ENCODE results near the gene SLFN12.
"Not testable (repeated sequence)": the region's sequence is repeated elsewhere in the genome, so short reads cannot be mapped to it uniquely, and the experiment has no call there.

The SLFN12 gene

DNA sequence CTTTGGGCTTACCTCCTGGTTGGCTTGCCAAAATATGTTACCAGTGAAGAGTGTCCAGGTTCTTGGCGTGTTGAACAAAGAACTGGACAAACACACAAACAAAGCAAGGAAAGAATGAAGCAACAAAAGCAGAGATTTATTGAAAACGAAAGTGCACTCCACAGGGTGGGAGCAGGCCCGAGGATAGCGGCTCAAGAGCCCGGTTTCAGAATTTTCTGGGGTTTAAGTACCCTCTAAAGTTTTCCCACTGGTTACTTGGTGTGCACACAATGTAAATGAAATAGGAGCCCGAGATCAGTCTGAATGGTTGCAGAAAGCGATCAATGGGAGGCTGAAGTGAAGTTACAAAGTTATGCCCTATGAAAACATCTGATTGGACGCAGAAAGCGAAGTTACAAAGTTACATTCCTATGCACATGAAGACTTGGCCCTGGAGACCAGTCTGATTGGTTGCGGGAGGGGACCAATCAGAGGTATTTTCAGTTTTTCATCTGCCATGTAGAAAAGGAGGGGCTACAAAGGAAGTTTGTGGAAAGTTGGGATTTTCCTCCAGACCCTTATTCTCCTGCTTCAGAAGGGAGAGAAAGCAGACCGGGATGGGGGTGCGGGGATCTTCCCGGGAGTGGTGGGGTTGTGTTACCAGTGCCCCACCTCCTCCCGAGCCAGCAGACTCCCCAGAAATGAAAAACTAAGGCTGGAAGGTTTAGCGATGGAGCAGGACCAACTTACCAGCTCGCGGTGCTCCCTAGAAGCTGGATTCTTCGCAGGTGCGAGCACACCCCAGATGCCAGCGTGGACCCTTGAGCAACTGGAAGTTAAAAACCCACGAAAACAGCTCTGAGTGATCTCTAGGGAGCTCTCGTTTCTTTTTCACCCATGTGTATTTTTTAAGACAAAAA lies at the start of gene SLFN12:
Gene SLFN12 (minus strand): TSS at position 325 of the 899 bp plus-strand sequence. CDS start 9,472 bp downstream, outside the sequence.
- peak; percentile 76 for DNase-seq (ENCODE audit: insufficient read length, low spot score)
- peak; percentile 80 for FAIRE-seq

DNA sequence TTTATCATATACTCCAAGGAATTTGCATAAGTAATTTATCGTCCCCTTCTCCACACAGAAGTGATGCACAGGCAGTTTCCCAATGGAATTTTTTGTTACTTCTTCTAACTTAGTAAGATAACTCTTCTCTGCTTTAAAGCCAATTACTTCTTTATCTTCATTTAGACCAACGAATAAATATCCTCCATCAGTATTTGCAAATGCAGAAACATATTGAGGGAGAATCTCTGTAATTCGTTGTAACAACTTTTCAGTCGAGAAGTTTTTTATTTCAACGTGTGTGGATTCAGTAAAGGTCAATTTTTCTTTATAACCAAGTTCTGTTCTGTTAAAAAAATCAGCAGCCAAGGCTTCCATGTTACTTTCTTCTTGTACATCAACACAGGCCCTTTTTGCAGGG lies 47.0 kb upstream of the SLFN12 start:
- no peak for FAIRE-seq
- DNase-seq (ENCODE audit: insufficient read length, low spot score) = no peak

DNA sequence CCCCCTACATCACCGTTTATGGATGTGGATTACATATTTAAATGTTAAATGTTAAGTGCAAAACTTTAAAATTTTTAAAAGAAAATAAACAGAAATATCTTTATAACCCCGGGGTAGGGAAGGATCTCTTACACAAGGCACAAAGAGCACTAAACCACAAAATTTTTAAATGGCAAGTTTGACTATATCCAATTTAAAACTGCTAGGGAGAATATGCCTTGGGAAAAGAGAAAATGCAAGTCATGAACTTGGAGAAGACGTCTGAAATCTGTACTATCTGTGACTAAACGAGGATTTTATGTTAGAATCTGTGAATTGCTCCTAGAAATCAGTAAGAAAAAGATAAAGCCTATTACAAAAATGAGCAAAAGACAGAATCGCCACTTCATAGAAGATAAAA lies 44.9 kb upstream of the SLFN12 start:
- FAIRE-seq (no peak), DNase-seq (ENCODE audit: insufficient read length, low spot score) (no peak)

DNA sequence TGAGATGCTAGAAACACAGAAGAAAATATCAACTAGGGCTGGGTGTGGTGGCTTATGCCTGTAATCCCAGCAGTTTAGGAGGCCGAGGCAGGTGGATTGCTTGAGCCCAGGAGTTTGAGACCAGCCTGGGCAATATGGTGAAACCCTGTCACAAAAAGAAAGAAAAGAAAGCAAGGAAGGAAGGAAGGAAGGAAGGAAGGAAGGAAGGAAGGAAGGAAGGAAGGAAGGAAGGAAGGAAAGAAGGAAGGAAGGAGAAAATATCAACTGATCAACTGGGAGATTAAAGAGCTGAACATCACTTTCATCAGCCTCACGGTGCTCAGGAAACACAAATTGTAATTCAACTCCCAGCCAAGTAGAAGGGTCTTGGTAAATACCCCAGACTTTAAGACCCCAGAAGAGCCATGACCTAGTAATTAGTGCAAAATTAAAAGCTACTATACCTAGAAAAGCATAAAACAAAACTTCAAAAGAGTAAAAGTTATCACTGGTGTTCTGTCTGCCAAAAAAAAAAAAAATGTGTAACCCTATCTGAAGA lies 44.1 kb upstream of the SLFN12 start:
- no peak for DNase-seq (ENCODE audit: insufficient read length, low spot score)
- no peak for FAIRE-seq

DNA sequence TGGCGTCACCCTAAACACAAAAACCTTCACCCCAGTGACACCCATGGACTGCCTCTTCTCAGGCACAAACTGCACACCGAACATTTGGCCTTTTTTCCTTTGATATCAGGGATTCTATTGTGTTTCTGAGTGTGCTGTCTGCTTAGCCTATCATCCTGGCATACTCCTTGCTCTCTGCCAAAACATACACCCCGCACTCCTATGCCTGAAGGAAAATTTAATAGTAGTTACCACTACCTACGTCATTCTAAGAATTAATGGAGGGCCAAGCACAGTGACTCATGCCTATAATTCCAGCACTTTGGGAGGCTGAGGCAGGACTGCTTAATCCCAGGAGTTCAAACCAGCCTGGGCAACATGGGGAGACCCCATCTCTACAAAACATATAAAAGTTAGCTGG lies 36.2 kb upstream of the SLFN12 start:
- no peak for FAIRE-seq
- DNase-seq (ENCODE audit: insufficient read length, low spot score) = no peak

DNA sequence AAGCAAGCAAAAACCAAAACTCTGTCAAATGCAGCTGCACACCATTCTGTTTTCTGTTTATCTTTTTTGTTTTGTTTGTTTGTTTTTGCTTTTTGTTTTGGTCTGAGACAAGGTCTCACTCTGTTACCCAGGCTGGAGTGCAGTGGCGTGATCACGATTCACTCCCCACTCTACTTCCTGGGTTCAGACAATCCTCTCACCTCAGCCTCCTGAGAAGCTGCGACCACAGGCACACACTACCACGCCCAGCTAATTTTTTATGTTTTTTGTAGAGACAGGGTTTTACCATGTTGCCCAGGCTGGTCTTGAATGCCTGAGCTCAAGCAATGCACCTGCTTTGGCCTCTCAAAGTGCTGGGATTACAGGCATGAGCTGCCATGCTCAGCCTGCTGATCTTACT lies 35.5 kb upstream of the SLFN12 start:
- FAIRE-seq = no peak
- DNase-seq (ENCODE audit: insufficient read length, low spot score) = no peak

DNA sequence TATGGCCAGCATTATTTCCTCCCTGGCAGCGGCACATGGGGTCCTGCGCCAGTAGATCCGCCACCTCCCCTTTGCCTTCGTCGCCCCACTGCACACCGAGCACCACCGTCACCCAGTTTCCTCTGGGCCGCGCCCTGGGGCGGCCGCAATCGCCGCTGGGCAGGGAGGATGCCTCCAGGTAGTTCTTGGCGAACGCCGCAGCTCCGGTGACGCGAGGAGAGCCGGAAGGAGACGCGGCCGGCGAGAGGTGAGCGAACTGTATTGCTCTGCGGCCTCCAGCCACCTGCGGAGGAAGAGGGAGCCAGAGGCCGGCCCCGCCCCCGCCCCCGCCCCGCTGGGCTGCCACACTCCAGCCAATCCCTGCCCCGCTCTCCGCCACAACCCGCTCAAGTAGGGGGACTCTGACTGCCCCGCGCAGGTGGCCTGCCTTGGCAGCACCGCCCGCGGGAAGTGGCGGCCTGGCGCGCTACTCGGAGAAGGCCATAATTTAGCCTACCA lies 28.1 kb upstream of the SLFN12 start:
- peak; percentile 17 for DNase-seq (ENCODE audit: insufficient read length, low spot score)
- no peak for FAIRE-seq

DNA sequence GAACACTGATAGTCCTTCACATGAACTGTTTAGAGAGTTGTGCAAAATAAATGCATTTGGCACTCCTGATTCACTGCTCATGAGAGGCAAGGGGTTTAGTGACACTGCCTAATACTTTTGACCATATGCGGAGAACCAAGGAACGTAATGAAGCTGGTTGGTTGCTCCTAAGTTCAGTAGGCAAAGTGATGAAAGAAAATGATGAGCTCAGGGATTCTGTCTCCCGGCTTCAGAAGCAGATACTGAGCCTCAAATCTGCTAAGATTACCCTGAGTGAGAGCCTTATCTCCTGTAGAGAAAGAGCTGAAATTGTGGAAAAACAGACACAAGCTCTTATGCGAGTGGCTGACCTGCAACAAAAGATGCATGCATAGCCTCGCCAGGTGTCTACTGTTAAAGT lies 21.7 kb upstream of the SLFN12 start:
- DNase-seq (ENCODE audit: insufficient read length, low spot score); FAIRE-seq: not testable (repeated sequence)

DNA sequence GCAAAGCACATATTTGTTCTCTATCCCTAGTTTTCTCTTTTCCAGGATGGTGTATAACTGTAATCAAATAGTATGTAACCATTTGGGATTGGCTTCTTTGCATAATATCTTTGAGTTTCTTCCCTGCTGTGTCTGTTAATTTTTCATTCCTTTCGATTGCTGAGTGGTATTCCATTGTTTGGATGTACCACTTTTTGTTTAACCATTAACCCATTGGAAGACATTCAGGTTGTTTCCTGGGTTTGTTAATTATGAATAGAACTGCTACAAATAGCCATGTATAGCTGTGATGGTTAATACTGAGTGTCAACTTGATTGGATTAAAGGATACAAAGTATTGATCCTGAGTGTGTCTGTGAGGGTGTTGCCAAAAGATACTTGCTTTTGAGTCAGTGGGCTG lies 20.9 kb upstream of the SLFN12 start:
- DNase-seq (ENCODE audit: insufficient read length, low spot score) (no peak), FAIRE-seq (no peak)

DNA sequence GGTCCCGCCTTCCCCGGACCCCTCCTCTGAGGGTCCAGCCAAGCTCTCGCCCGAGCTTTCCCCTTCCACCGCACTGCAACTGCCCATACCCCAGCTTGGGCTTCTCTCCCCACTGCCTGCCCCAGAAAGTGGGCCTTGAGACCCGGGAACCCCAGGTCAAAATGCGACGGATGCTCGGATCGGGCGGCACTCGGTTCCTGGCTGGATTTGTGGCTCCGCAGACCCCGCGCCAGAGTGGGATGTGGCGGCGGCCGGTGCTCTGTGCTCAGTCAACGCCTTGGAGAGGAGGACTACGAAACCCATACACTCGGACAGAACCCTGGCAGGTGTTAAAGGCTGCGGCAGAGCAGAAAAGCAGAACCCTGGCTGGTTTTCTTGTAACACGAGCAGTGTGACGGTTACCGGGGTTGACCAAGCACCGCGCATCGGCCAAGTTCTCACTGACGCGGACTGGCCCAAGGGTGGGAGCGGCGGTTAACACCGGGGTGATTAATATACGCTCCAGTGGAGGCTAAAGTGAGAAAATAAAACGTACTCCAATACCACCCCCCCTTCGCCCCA lies 17.2 kb upstream of the SLFN12 start:
- FAIRE-seq = no peak
- DNase-seq (ENCODE audit: insufficient read length, low spot score) = no peak

DNA sequence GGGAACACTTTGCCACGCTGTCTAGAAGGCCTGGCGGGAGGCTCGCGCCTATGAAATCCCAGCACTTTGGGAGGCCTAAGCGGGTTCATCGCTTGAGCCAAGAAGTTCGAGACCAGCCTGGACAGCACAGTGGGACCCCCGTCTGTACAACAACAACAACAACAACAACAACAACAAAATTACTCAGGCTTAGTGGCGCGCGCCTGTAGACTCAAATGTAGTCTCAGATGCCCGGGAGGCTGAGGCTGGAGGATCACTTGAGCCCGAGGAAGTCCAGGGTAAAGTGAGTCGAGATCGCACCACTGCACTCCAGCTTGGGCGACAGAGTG lies 16.6 kb upstream of the SLFN12 start:
- FAIRE-seq (no peak), DNase-seq (ENCODE audit: insufficient read length, low spot score) (no peak)

DNA sequence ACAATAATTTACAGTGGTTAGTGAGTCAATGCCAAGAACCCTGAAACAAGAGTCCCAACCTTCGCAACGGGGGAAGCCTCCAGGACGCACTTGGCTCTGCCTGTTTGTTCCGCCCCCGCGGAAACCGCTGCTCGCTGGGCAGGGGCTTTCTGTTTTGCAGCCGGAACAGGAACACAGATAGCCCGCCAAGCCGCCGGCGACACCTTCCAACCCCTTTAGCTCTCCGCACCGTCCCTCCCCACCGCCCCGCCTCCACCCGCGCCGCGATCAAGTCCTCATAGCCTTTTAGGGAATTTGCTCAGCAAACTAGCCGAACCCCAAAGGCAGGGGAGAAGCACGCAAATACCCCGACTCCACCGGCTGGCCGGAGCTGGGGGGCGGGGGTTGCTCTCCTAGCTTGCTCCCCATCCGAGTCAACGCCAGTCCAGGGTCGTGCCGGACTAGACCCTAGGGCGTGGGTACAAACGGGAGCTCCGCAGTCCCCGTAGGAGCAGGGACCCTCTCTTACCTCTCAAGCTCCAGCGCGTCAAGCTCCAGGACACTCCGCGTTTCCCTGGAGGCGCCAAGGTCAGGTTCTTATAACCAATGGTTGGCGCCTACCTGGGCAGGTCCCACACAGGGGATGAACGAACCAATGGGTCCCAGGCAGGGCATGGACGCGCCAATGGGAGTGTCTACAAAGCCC lies 16.1 kb upstream of the SLFN12 start, which contains the start of gene SLFN13:
Gene SLFN13 (minus strand): TSS at position 553 of the 685 bp plus-strand sequence. CDS start 3,086 bp downstream, outside the sequence.
- peak; percentile 54 for FAIRE-seq

DNA sequence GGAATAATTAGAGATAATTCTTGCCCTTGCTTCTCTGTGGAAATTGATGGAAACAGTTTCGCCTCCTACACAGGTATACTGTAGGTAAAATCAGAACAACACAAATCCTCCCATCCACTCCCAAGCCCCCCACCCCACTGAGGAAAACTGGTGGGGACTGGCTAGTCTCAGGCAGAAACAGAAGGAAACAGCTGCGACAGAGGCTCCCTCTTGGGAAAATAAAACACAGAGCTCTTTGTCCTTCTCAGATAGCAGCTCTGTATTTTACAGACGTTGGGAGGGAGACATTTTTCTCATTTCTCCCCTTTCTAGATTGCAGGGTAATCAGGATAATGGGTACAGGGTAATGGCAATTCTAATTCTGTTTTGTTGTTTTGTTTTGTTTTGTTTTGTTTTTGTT lies 15.2 kb upstream of the SLFN12 start:
- DNase-seq (ENCODE audit: insufficient read length, low spot score) (no peak), FAIRE-seq (no peak)

More for the DNA sequence above, 16.1 kb upstream of the SLFN12 start, which contains the start of gene SLFN13:
- DNase-seq (ENCODE audit: insufficient read length, low spot score) = peak; percentile 64

DNA sequence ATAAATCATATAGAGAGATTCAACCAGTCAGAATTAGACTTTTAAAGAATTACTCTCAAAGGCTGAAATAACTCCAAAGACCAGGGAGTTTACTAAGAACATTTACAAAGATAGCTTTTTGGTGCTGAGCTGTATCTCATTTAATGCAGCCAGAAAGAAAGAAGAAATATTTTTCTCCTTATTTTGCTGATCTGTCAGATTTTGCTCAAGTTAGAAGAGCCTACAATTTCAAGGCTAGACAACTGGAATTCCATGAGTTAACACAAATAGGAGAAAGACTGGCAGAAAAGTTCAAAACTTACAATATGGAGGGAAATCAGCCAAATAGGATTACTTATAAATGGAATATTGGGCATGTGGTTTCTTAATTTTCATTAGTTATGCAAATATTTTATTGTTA lies 6.1 kb upstream of the SLFN12 start:
- DNase-seq (ENCODE audit: insufficient read length, low spot score) (no peak), FAIRE-seq (no peak)

DNA sequence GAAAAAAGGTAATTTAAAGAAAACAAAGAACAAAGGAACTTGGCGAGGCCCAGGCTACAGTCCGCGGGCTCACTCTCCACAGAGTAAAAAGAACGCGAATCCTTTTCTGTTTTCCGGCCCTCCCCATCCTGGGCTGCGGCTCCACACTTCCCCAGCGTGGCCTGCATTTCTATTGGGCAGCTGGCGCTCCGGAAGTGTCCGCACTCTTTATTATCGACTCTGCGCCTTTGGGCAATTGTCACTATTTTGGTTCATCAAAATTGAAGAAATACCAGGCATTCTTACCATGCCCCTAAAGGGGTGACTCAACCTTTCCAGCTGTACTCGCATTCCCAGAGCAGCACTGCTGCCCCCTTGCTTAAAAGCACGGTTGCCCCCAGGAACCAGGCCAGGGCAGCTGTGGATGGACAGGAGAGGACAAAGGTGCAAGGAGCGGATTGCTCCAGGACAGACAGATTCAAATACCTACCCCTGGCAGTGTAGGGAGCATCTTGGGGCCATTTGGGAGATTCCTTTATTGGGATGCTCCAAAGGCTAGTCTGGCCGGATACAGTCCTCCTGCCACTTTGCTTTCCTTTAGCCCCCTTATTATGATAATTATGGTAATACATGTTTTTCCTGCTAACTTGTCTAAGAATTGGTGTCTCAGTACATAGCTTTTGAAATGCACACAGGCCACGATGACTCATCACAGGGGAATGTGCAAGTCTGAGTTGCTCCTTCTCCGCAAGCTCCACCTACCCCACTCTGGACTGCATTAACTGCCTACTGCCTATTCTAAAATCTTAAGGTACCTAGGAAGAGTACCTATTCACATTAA lies 985 bp upstream of the SLFN12 start:
- peak; percentile 93 for FAIRE-seq

DNA sequence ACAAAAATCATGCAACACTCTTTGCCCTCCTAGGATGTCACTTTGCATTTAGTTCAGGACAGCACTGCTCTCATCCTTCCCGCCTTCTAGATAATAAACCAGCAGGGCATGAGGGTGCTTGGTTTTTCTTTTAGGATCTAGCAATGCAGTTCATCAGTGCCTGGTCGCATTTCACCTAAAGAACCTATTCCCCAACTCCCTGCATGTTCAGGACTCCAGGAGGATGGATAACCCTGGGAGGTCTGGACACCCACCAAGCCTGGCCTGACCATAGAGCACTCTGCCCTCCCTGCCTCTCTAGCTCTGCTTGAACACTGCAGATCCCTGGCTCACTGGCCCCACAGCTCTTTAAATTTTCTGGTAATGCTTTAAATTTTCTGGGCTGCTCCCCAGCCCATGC lies 2.6 kb downstream of the SLFN12 start:
- DNase-seq (ENCODE audit: insufficient read length, low spot score) (no peak), FAIRE-seq (no peak)

More for the DNA sequence above, 985 bp upstream of the SLFN12 start:
- DNase-seq (ENCODE audit: insufficient read length, low spot score) = peak; percentile 95

DNA sequence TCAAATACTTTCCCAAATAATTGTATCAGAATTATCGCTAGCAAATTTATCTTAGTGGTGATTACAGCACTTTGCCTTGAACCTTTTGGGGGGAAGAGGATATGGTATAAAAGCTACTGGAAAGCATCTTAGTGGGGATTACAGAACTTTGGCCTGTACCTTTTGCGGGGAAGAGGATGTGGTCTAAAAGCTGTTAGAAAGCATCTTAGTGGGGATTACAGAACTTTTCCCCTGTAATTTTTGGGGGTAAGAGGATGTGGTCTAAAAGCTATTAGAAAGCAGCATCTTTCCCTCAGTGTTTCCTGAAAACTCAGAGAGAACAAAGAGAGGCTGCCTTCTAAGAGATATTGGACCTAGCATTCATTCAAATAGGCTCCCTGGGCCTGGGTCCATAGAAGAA lies 4.1 kb downstream of the SLFN12 start:
- no peak for DNase-seq (ENCODE audit: insufficient read length, low spot score)
- no peak for FAIRE-seq

DNA sequence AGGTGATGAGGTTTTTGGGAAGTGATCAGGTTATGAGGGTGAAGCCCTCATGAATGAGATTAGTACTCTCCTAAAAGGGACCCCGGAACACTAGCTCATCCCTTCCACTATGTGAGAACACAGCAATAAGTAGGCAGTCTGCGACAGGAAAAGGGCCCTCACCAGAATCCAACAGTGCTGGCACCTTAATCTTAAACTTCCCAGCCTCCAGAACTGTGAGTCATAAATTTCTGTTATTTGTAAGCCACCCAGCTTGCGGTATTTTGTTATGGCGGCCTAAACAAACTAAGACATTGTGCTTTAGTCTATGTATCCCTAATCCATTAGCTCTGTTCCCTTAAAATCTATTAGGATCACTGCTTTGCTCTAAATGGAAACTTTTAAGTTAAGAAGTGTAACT lies 8.5 kb downstream of the SLFN12 start:
- FAIRE-seq (no peak), DNase-seq (ENCODE audit: insufficient read length, low spot score) (no peak)

DNA sequence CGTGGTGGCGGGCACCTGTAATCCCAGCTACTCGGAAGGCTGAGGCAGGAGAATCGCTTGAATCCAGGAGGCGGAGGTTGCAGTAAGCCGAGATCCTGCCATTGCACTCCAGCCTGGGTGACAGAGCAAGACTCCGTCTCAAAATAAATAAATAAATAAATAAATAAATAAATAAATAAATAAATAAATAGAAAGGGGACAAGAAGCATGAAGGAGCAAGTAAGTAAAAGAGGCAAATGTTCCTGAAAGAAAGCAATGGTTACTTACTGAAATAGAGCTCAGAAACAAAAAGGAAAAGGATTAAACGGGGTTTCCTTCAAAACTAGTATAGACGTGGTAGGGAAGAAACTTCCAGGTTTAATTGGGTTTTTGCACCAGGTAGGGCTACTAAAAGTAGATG lies 11.2 kb downstream of the SLFN12 start:
- not testable (repeated sequence) for FAIRE-seq; DNase-seq (ENCODE audit: insufficient read length, low spot score)

DNA sequence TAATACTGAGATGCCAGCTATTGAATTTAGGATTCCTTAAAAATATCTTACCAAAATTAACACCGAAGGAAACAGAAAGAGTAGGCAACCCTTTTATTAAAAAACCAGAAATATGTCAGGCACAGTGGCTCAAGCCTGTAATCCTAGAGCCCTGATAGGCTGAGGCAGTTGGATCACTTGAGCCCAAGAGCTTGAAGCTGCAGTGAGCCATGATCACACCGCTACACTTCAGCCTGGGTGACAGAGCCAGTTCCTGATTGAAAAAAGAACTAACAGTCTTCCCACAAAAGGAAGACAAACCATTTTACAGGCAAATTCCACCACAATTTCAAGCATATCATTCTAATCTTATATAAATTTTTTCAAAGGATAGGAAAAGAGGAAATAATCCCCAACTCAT lies 15.6 kb downstream of the SLFN12 start:
- no peak for DNase-seq (ENCODE audit: insufficient read length, low spot score)
- FAIRE-seq = no peak

Measured in HTR-8/SVneo (cell line).